ENCODE measurements around the gene MUC6.

GRCh38 chr11:995044-995751 is 41.3 kb downstream of the MUC6 start:
- no peak for TF ChIP-seq CTCF (IDR thresholded peaks at IDR 0.05 in 8 of 11, conservative IDR thresholded peaks at IDR 0.05 in 3 of 11)
- no peak for TF ChIP-seq POLR2AphosphoS5 (IDR thresholded peaks at IDR 0.05)
- TF ChIP-seq POLR2A (IDR thresholded peaks at IDR 0.05) = no peak
